Peyer's patch (tissue), 4 donors: ENCODE data around the gene GPATCH2. TPM values are rescaled to one million over a fixed set of nuclear protein-coding genes. Genes with fewer than 3 reads are reported as not detected.

Experiments
- DNase-seq, 3 donors: peaks; one replicate each; pipeline ENCODE4 v3.0.0-alpha.2; 2017 to 2019
- H3K27ac ChIP-seq, 4 donors: fragments of 200-600 bp; sonication (generic); one replicate each; pipeline ENCODE4 v1.5.1; 2016 to 2019
- H3K27me3 ChIP-seq, 2 donors: fragments of 200-600 bp; sonication (generic); one replicate each; pipeline ENCODE4 v1.5.1; 2019
- H3K36me3 ChIP-seq, 3 donors: fragments of 200-600 bp; sonication (generic); one replicate each; pipeline ENCODE4 v1.5.1; 2016 to 2019
- H3K4me1 ChIP-seq, 4 donors: fragments of 200-600 bp; sonication (generic); one replicate each; pipeline ENCODE4 v1.5.1; 2016 to 2019
- H3K4me3 ChIP-seq, 4 donors: fragments of 200-600 bp; sonication (generic); 1 replicate in 3 of 4; 2 replicates in 1 of 4; pipeline ENCODE4 v1.5.1; 2016 to 2019; ENCODE audit warnings: mild to moderate bottlenecking in 1 of 4
- H3K9me3 ChIP-seq, 4 donors: fragments of 200-600 bp; sonication (generic); one replicate each; pipeline ENCODE4 v1.5.1; 2016 to 2019; ENCODE audit warnings: mild to moderate bottlenecking in 1 of 4
- POLR2A ChIP-seq, 2 donors: fragments of 450-650 bp; IDR thresholded peaks; one replicate each; pipeline ENCODE4 v1.5.1; 2017; ENCODE audit warnings: antibody characterized with exemption in 2 of 2, mild to moderate bottlenecking in 2 of 2, moderate library complexity in 2 of 2
- total RNA-seq, 4 donors: library from RNA; depleted of rRNA; stranded (reverse); fragments of >200 nt; gene quantifications; one replicate each; pipeline ENCODE4 v1.1.0, GENCODE V29; 2016
- TF ChIP-seq, protein P1 (sequence below), 6 experiments: fragments of 450-650 bp in 4 of 6; fragments of 200-600 bp in 2 of 6; sonication (generic) in 1 of 6; IDR thresholded peaks; one replicate each; pipeline ENCODE4 v1.5.1; 2017 to 2019; ENCODE audit warnings: antibody characterized with exemption in 6 of 6, mild to moderate bottlenecking in 3 of 6, moderate library complexity in 1 of 6

GPATCH2 gene
- total RNA-seq, 4 donors from 2014 or later = 17.5 to 38.0 (median 24.7) TPM

DNA sequence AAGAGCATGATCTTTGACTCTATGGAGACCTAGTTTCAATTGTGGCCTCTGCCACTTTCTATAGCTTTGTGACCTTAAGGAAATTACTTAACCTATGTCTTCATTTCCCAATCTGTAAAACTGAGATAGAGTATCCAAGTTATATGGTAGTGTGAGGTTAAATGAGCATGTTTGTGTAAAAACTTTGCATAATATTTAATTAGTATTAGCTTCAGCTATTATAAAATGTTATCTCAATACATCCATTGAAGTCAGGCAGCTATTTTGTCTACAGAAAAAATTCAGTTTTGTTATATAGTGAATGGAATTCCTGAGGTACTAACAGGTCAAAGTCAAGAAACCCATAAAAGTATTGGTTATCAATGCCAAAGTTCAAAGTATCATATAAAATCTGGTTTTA lies 53.6 kb downstream of the GPATCH2 start:
- no peak overlapping the region for H3K4me3 ChIP-seq
- H3K27ac ChIP-seq = no peak overlapping the region
- no peaks in the 10 kb centered on the region for H3K27me3 ChIP-seq
- no peaks in the 10 kb centered on the region for H3K9me3 ChIP-seq
- TF ChIP-seq, protein P1, sequence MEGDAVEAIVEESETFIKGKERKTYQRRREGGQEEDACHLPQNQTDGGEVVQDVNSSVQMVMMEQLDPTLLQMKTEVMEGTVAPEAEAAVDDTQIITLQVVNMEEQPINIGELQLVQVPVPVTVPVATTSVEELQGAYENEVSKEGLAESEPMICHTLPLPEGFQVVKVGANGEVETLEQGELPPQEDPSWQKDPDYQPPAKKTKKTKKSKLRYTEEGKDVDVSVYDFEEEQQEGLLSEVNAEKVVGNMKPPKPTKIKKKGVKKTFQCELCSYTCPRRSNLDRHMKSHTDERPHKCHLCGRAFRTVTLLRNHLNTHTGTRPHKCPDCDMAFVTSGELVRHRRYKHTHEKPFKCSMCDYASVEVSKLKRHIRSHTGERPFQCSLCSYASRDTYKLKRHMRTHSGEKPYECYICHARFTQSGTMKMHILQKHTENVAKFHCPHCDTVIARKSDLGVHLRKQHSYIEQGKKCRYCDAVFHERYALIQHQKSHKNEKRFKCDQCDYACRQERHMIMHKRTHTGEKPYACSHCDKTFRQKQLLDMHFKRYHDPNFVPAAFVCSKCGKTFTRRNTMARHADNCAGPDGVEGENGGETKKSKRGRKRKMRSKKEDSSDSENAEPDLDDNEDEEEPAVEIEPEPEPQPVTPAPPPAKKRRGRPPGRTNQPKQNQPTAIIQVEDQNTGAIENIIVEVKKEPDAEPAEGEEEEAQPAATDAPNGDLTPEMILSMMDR (IDR thresholded peaks at IDR 0.05) = no peak
- TF ChIP-seq POLR2A (IDR thresholded peaks at IDR 0.05) = no peak
- no peaks in the 10 kb centered on the region for H3K4me1 ChIP-seq
- no peak for DNase-seq
- H3K36me3 ChIP-seq = no peaks in the 10 kb centered on the region

GRCh38 chr1:217574265-217574949 lies 56.5 kb downstream of the GPATCH2 start:
- no peaks in the 10 kb centered on the region for H3K27me3 ChIP-seq
- H3K27ac ChIP-seq = no peak overlapping the region
- H3K4me1 ChIP-seq = no peaks in the 10 kb centered on the region
- no peaks in the 10 kb centered on the region for H3K36me3 ChIP-seq
- no peak for TF ChIP-seq POLR2A (IDR thresholded peaks at IDR 0.05)
- TF ChIP-seq, protein P1 (IDR thresholded peaks at IDR 0.05) = no peak
- H3K9me3 ChIP-seq = no peaks in the 10 kb centered on the region
- DNase-seq = no peak
- H3K4me3 ChIP-seq = no peak overlapping the region

DNA sequence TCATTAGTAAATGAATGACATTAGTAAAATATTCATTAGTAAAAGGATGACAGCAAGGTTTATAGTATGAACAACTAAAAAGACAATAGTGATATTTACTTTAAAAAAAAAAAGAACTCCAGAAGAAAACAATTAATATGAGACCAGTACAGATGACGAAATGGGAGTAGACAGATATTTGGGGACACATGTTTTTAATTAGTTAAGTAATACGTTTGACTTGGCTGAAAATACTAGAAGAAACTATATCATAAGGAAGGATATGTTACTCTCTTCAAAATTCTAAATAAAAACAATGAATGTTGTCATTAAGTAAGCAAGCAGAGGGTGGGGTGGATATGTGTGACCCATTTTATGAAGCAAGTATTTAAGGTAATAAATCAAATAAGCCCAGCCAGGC lies 61.9 kb downstream of the GPATCH2 start:
- Histone ChIP-seq H3K9me3 (no peaks in the 10 kb centered on the region), H3K4me1 (no peaks in the 10 kb centered on the region), H3K36me3 (no peaks in the 10 kb centered on the region), H3K4me3 (no peak overlapping the region), H3K27ac (no peak overlapping the region), H3K27me3 (no peaks in the 10 kb centered on the region)
- DNase-seq = no peak
- TF ChIP-seq POLR2A (IDR thresholded peaks at IDR 0.05) = no peak
- TF ChIP-seq, protein P1 (IDR thresholded peaks at IDR 0.05) = no peak

DNA sequence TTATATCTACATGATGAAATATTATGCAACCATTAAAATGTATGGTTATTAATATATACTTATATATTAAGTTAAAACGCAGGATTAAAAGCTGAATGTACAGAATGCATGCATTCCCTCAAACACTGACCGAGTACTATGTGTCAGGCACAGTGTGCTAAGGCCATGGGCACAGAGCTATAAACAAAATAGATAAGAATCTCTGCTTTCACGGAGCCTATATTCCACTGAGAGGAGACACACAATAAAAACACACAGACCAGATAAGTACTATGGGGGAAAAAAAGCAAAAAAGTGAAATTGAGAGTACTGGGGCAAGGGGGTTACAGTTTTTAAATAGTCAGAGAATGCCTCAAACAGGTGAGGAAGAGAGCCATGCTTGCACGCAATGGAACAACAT lies 62.7 kb downstream of the GPATCH2 start:
- no peaks in the 10 kb centered on the region for H3K36me3 ChIP-seq
- no peak overlapping the region for H3K4me3 ChIP-seq
- TF ChIP-seq POLR2A (IDR thresholded peaks at IDR 0.05) = no peak
- TF ChIP-seq, protein P1 (IDR thresholded peaks at IDR 0.05) = no peak
- no peak overlapping the region for H3K27ac ChIP-seq
- H3K9me3 ChIP-seq = no peaks in the 10 kb centered on the region
- DNase-seq = no peak
- no peaks in the 10 kb centered on the region for H3K27me3 ChIP-seq
- H3K4me1 ChIP-seq = no peaks in the 10 kb centered on the region

DNA sequence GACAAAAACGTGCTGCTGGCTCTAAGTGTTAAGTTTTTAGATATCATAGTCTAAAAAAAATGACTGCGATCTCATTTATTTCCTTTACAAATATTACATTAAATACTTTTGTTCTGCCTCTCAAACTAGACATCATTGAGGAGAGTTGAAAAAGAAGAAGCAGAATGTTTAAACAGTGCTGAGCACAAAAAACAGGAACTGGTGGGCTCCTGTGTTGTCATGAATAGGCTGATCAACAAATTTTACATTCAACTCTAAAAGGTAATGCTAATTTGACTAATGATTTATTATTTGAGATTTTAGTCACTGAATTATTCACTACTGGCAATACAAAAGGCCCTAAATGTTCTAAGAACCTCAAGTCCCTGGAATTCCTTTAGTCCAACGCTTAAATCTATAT lies 66.1 kb downstream of the GPATCH2 start:
- H3K4me3 ChIP-seq = no peak overlapping the region
- no peaks in the 10 kb centered on the region for H3K4me1 ChIP-seq
- no peaks in the 10 kb centered on the region for H3K27me3 ChIP-seq
- no peaks in the 10 kb centered on the region for H3K9me3 ChIP-seq
- no peak for DNase-seq
- TF ChIP-seq POLR2A (IDR thresholded peaks at IDR 0.05) = no peak
- TF ChIP-seq, protein P1 (IDR thresholded peaks at IDR 0.05) = no peak
- no peak overlapping the region for H3K27ac ChIP-seq
- H3K36me3 ChIP-seq = no peaks in the 10 kb centered on the region

GRCh38 chr1:217564207-217564606 lies 66.7 kb downstream of the GPATCH2 start:
- H3K27me3 ChIP-seq = no peaks in the 10 kb centered on the region
- no peaks in the 10 kb centered on the region for H3K4me1 ChIP-seq
- no peak overlapping the region for H3K4me3 ChIP-seq
- TF ChIP-seq, protein P1 (IDR thresholded peaks at IDR 0.05) = no peak
- no peak for TF ChIP-seq POLR2A (IDR thresholded peaks at IDR 0.05)
- no peaks in the 10 kb centered on the region for H3K36me3 ChIP-seq
- H3K27ac ChIP-seq = no peak overlapping the region
- H3K9me3 ChIP-seq = no peaks in the 10 kb centered on the region
- DNase-seq = no peak
